ENCODE results near the gene PAFAH2.

DNA sequence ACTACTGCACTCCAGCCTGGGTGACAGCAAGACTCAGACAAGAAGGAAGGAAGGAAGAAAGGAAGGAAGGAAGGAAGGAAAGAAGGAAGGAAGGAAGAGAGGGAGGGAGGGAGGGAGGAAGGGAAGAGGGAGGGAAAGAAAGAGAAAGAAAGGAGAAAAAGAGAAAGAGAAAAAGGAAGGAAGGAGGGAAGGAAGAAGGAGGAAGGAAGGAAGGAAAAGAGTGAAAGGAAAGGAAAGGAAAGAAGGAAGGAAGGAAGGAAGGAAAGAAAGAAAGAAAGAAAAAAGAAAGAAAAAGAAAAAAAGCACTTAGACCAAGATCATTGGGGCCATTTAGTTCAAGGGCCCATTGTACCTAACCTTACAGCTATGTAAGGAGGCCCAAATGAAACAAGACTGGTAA is 42.3 kb downstream of the PAFAH2 start:
- no peak for TF ChIP-seq EZH2 (IDR thresholded peaks at IDR 0.05; ENCODE audit: borderline replicate concordance, low read depth, low read length, poor library complexity, severe bottlenecking)
- TF ChIP-seq CTCF (conservative IDR thresholded peaks at IDR 0.05; ENCODE audit: low read depth, low read length): no peak

Data from A673 (cell line).